Ovary (tissue), 9 donors: ENCODE measurements around the gene SLC25A1. TPM values are rescaled to one million over a fixed set of nuclear protein-coding genes. Genes with fewer than 3 reads are reported as not detected.

Source experiments
- DNase-seq, 5 donors: peaks; one replicate each; pipeline ENCODE4 v3.0.0-alpha.2; 2019 to 2020
- H3K27ac ChIP-seq, 2 donors: fragments of 200-600 bp; one replicate each; pipeline versions ENCODE4 v1.5.1 to v1.8.0; 2019 to 2022
- H3K27me3 ChIP-seq: fragments of 200-600 bp; one replicate; pipeline ENCODE4 v1.8.0; 2022
- H3K36me3 ChIP-seq: fragments of 200-600 bp; sonication (generic); one replicate; pipeline ENCODE4 v1.5.1; 2019
- H3K4me1 ChIP-seq: one replicate; pipeline ENCODE4 v1.8.1; 2013; ENCODE audit warnings: mild to moderate bottlenecking, moderate library complexity; ENCODE audit not compliant: insufficient read depth
- H3K4me3 ChIP-seq: fragments of 200-600 bp; sonication (generic); one replicate; pipeline ENCODE4 v1.5.1; 2017
- H3K9me3 ChIP-seq, 2 donors: fragments of 200-600 bp in 1 of 2; sonication (generic) in 1 of 2; one replicate each; pipeline versions ENCODE4 v1.5.1 to v1.8.1; 2013 to 2019; ENCODE audit warnings: mild to moderate bottlenecking in 1 of 2, moderate library complexity in 1 of 2
- CTCF ChIP-seq, 3 donors: fragments of 450-650 bp in 2 of 3; fragments of 200-600 bp in 1 of 3; IDR thresholded peaks; one replicate each; pipeline versions ENCODE4 v1.5.1 to v1.8.0; 2016 to 2022; ENCODE audit warnings: antibody characterized with exemption in 3 of 3, mild to moderate bottlenecking in 1 of 3
- EP300 ChIP-seq: sonication (generic); formaldehyde crosslinking; IDR thresholded peaks from one replicate; pipeline ENCODE4 v1.6.1; 2017; ENCODE audit warnings: antibody characterized with exemption
- POLR2A ChIP-seq: fragments of 450-650 bp; IDR thresholded peaks from one replicate; pipeline ENCODE4 v1.6.1; 2017; ENCODE audit warnings: antibody characterized with exemption, mild to moderate bottlenecking, moderate library complexity
- WGBS, 3 donors: extraction: QIAGEN DNeasy Blood & Tissue Kit in 1 of 3; methylation state at CpG; one replicate each; pipeline versions ENCODE4 v1.1.5 to v1.1.7; 2013 to 2017; 5-methylcytosine and 5-hydroxymethylcytosine counted together
- intact Hi-C, 4 donors: fragments of 100-400 bp; cut with DNase I; formaldehyde crosslinking; loops; one replicate each; pipeline versions ENCODE4 v1.11.0 to v1.15.1; 2022 to 2023
- polyA plus RNA-seq, 2 donors: library from polyadenylated mRNA; stranded (reverse); fragments of 200-250 nt in 1 of 2; fragments of 350-450 nt in 1 of 2; fragmentation: Illumina TruSeq in 1 of 2; extraction: RNeasy Lipid Tissue Mini Kit (QIAGEN cat#74804) in 1 of 2; gene quantifications; one replicate each; pipeline ENCODE4 v1.2.3, GENCODE V29; 2013 to 2014
- total RNA-seq, 7 donors: library from RNA; depleted of rRNA in 2 of 7; stranded (reverse); fragments of >200 nt in 2 of 7; fragmentation: NEBNext Ultra II Directional in 3 of 7; extraction: Animal tissue kit (Norgen Biotek cat#: 25700) in 3 of 7; gene quantifications; one replicate each; pipeline versions ENCODE4 v1.1.0 to v1.2.4, GENCODE V29; 2016 to 2023
- donor health status: DM: no; HTN: no; CAD: no; lungs with moderate emphysema.
- donor health status: DM: no; HTN: no; CAD: no.
- donor health status: Bipolar disorder and iron deficiency.
- donor health status: DM: yes; HTN: yes; CAD: no.
- donor health status: DM: no; HTN: no; CAD: no.
- donor health status: DM: yes; HTN: yes; CAD: no.

SLC25A1 gene
- total and polyA plus RNA-seq, 9 donors, result 15.8 to 90.7 (median 63.9) TPM

- Histone ChIP-seq H3K27ac (no peak overlapping the region), H3K36me3 (no peaks in the 10 kb centered on the region), H3K4me3 (no peak overlapping the region), H3K9me3 (no peaks in the 10 kb centered on the region), H3K4me1 (no peaks in the 10 kb centered on the region), H3K27me3 (no peaks in the 10 kb centered on the region)
- DNase-seq, result no peak
- intact Hi-C loops, result no loop called here
- 90 to 95% (median 91%) methylated on average over 11 of the region's 11 CpGs for WGBS, 3 donors
- TF ChIP-seq CTCF (IDR thresholded peaks at IDR 0.05), result no peak
- TF ChIP-seq EP300, result no peak
- no peak for TF ChIP-seq POLR2A
These were observed 43.9 kb upstream of the SLC25A1 start for GRCh38 chr22:19222242-19223005.

- intact Hi-C loops, result no loop called here
- H3K4me1 ChIP-seq, result no peaks in the 10 kb centered on the region
- no peak overlapping the region for H3K27ac ChIP-seq
- 82 to 90% (median 88%) methylated on average over 3 of the region's 3 CpGs for WGBS, 3 donors
- H3K27me3 ChIP-seq, result no peaks in the 10 kb centered on the region
- no peak for TF ChIP-seq EP300
- TF ChIP-seq POLR2A, result no peak
- no peak for TF ChIP-seq CTCF (IDR thresholded peaks at IDR 0.05)
- H3K4me3 ChIP-seq, result no peak overlapping the region
- H3K9me3 ChIP-seq, result no peaks in the 10 kb centered on the region
- DNase-seq, result no peak
- H3K36me3 ChIP-seq, result no peaks in the 10 kb centered on the region
These were observed 42.3 kb upstream of the SLC25A1 start for GRCh38 chr22:19220867-19221266.

GRCh38 chr22:19218541-19219233 lies 40.2 kb upstream of the SLC25A1 start:
- DNase-seq, result peak in 1 of 5 donors; percentile 5
- Histone ChIP-seq H3K4me3 (no peak overlapping the region), H3K27me3 (no peaks in the 10 kb centered on the region), H3K36me3 (no peaks in the 10 kb centered on the region), H3K27ac (no peak overlapping the region), H3K4me1 (no peaks in the 10 kb centered on the region), H3K9me3 (no peaks in the 10 kb centered on the region)
- intact Hi-C loops, result no loop called here
- TF ChIP-seq POLR2A, result no peak
- no peak for TF ChIP-seq CTCF (IDR thresholded peaks at IDR 0.05)
- TF ChIP-seq EP300, result no peak
- WGBS, 3 donors, result 42 to 65% (median 56%) methylated on average over 5 of the region's 5 CpGs

GRCh38 chr22:19216579-19216978 lies 38.0 kb upstream of the SLC25A1 start:
- Histone ChIP-seq H3K27me3 (no peaks in the 10 kb centered on the region), H3K4me3 (no peak overlapping the region), H3K9me3 (no peaks in the 10 kb centered on the region), H3K27ac (no peak overlapping the region), H3K36me3 (no peaks in the 10 kb centered on the region), H3K4me1 (no peaks in the 10 kb centered on the region)
- TF ChIP-seq EP300, result no peak
- TF ChIP-seq POLR2A, result no peak
- no peak for TF ChIP-seq CTCF (IDR thresholded peaks at IDR 0.05)
- 89 to 91% (median 90%) methylated on average over 5 of the region's 5 CpGs for WGBS, 3 donors
- intact Hi-C loops, result no loop called here
- no peak for DNase-seq
